Keratinocyte (primary cell): ENCODE measurements around the gene CFAP46. TPM values are rescaled to one million over a fixed set of nuclear protein-coding genes. Genes with fewer than 3 reads are reported as not detected.

Experiments used
- DNase-seq: peaks from one replicate; pipeline ENCODE4 v3.0.0-alpha.2; 2011; ENCODE audit warnings: low read depth, missing footprints, low spot score
- FAIRE-seq: peaks from 2 replicates; lab custom pipeline; 2011; peaks lifted over from hg19 to GRCh38; lab: Jason Lieb, UNC
- H2AFZ ChIP-seq: 2 replicates; pipeline ENCODE4 v1.6.0; 2012; ENCODE audit warnings: low read length, control low read depth, inconsistent platforms; ENCODE audit not compliant: control insufficient read depth
- H3K27ac ChIP-seq: 2 replicates; pipeline ENCODE4 v1.5.1; 2011; ENCODE audit warnings: low read length; ENCODE audit not compliant: control insufficient read depth, insufficient read depth
- H3K27me3 ChIP-seq: 3 replicates; pipeline ENCODE4 v1.6.0; 2011; ENCODE audit warnings: low read length; ENCODE audit not compliant: control insufficient read depth, insufficient read depth; ENCODE audit errors: extremely low read depth
- H3K36me3 ChIP-seq, 2 experiments: 2 replicates in 1 of 2; 3 replicates in 1 of 2; pipeline ENCODE4 v1.5.1; 2011; ENCODE audit warnings: low read length in 2 of 2, mild to moderate bottlenecking in 1 of 2; ENCODE audit not compliant: control insufficient read depth in 2 of 2, insufficient read depth in 2 of 2; ENCODE audit errors: extremely low read depth in 1 of 2
- H3K4me1 ChIP-seq: 3 replicates; pipeline ENCODE4 v1.5.1; 2011; ENCODE audit warnings: low read length; ENCODE audit not compliant: control insufficient read depth, insufficient read depth; ENCODE audit errors: extremely low read depth
- H3K4me2 ChIP-seq: 3 replicates; pipeline ENCODE4 v1.6.0; 2011; ENCODE audit warnings: low read depth, low read length; ENCODE audit not compliant: control insufficient read depth, insufficient read depth; ENCODE audit errors: extremely low read depth
- H3K4me3 ChIP-seq, 3 experiments: fragments of 200-600 bp in 1 of 3; sonication (generic) in 1 of 3; 2 replicates in 2 of 3; 3 replicates in 1 of 3; pipeline ENCODE4 v1.5.1; 2011 to 2016; ENCODE audit warnings: low read length in 3 of 3, mild to moderate bottlenecking in 3 of 3, control low read depth in 2 of 3, inconsistent platforms in 1 of 3, low read depth in 1 of 3, mixed read lengths in 1 of 3, mixed run types in 1 of 3, moderate library complexity in 1 of 3; ENCODE audit not compliant: control insufficient read depth in 2 of 3, insufficient read depth in 2 of 3; ENCODE audit errors: extremely low read depth in 1 of 3
- H3K79me2 ChIP-seq: 2 replicates; pipeline ENCODE4 v1.6.0; 2012; ENCODE audit warnings: low read length; ENCODE audit not compliant: control insufficient read depth, insufficient read depth
- H3K9ac ChIP-seq: 3 replicates; pipeline ENCODE4 v1.6.0; 2011; ENCODE audit warnings: low read length; ENCODE audit not compliant: control insufficient read depth, insufficient read depth; ENCODE audit errors: extremely low read depth
- H3K9me1 ChIP-seq: 3 replicates; pipeline ENCODE4 v1.6.0; 2011; ENCODE audit warnings: low read length; ENCODE audit not compliant: control insufficient read depth, insufficient read depth; ENCODE audit errors: extremely low read depth
- H3K9me3 ChIP-seq: 2 replicates; pipeline ENCODE4 v1.5.1; 2012; ENCODE audit warnings: low read depth, low read length; ENCODE audit not compliant: control insufficient read depth
- H4K20me1 ChIP-seq: 3 replicates; pipeline ENCODE4 v1.6.0; 2011; ENCODE audit warnings: low read length; ENCODE audit not compliant: control insufficient read depth, insufficient read depth; ENCODE audit errors: extremely low read depth
- CTCF ChIP-seq, 3 experiments: IDR thresholded peaks in 1 of 3; conservative IDR thresholded peaks in 1 of 3; optimal IDR thresholded peaks in 1 of 3; 2 replicates in 2 of 3; 3 replicates in 1 of 3; pipeline versions ENCODE3 to v1.5.1; 2011; ENCODE audit warnings: low read length in 3 of 3, mild to moderate bottlenecking in 3 of 3, moderate library complexity in 2 of 3, control low read depth in 1 of 3, inconsistent platforms in 1 of 3; ENCODE audit not compliant: insufficient read depth in 2 of 3; ENCODE audit errors: extremely low read depth in 1 of 3
- EZH2 ChIP-seq: IDR thresholded peaks from one replicate; pipeline ENCODE4 v1.6.1; 2012; ENCODE audit warnings: inconsistent platforms, mild to moderate bottlenecking, low read length, moderate library complexity
- dilution Hi-C: fragments of 300-500 bp; cut with MboI; formaldehyde crosslinking; loops from one replicate; pipeline ENCODE4 v1.7.0; 2020; ENCODE audit warnings: low sequenced_read_pairs; ENCODE audit not compliant: extremely low pct_ligation_motif_present
- polyA plus RNA-seq, 5 experiments: library from polyadenylated mRNA; depleted of rRNA in 3 of 5; stranded (reverse) in 3 of 5; stranded (forward) in 1 of 5; unstranded in 1 of 5; fragments of >200 nt; gene quantifications; 1 replicate in 1 of 5; 2 replicates in 3 of 5; 3 replicates in 1 of 5; pipeline versions ENCODE4 v1.2.1 to v1.2.3, GENCODE V29; 2011 to 2012; ENCODE audit warnings: missing spikeins in 2 of 5, low read depth in 1 of 5, low replicate concordance in 1 of 5

CFAP46 gene
- polyA plus RNA-seq, 1 donor (not counting 4 experiments of a cell fraction or from before 2014, with no cell fraction given): 1.00 TPM

- Histone ChIP-seq H3K36me3 (no peaks in the 10 kb centered on the region), H3K9me1 (no peaks in the 10 kb centered on the region), H3K4me3 (no peak overlapping the region), H3K4me1 (no peaks in the 10 kb centered on the region), H3K9ac (no peak overlapping the region), H2AFZ (no peak overlapping the region), H4K20me1 (no peaks in the 10 kb centered on the region), H3K27ac (no peak overlapping the region), H3K4me2 (no peak overlapping the region), H3K9me3 (peaks cover 10% of the 10 kb centered on the region), H3K27me3 (peaks cover 3% of the 10 kb centered on the region), H3K79me2 (no peaks in the 10 kb centered on the region)
- FAIRE-seq (no peak), DNase-seq (no peak)
- TF ChIP-seq EZH2: no peak
- no peak for TF ChIP-seq CTCF (optimal IDR thresholded peaks at IDR 0.05 in 1 of 3, IDR thresholded peaks at IDR 0.05 in 1 of 3, conservative IDR thresholded peaks at IDR 0.05 in 1 of 3; ENCODE audit: extremely low read depth in 1 of 3, insufficient read depth in 2 of 3, low read length in 3 of 3)
- dilution Hi-C loops: no loop called here
These were observed 125.7 kb downstream of the CFAP46 start for GRCh38 chr10:132816718-132817117.

- no peak for DNase-seq
- no peaks in the 10 kb centered on the region for H3K9me1 ChIP-seq
- TF ChIP-seq EZH2: no peak
- TF ChIP-seq CTCF (optimal IDR thresholded peaks at IDR 0.05 in 1 of 3, IDR thresholded peaks at IDR 0.05 in 1 of 3, conservative IDR thresholded peaks at IDR 0.05 in 1 of 3; ENCODE audit: extremely low read depth in 1 of 3, insufficient read depth in 2 of 3, low read length in 3 of 3): no peak
These were observed 127.1 kb downstream of the CFAP46 start for GRCh38 chr10:132815168-132815857.

More at GRCh38 chr10:132815168-132815857, 127.1 kb downstream of the CFAP46 start:
- dilution Hi-C loops: no loop called here
- Histone ChIP-seq H3K79me2 (no peaks in the 10 kb centered on the region), H3K36me3 (no peaks in the 10 kb centered on the region), H3K9ac (no peak overlapping the region), H3K4me2 (no peak overlapping the region), H3K4me3 (no peak overlapping the region), H3K9me3 (peaks cover 5% of the 10 kb centered on the region), H3K27ac (no peak overlapping the region), H4K20me1 (no peaks in the 10 kb centered on the region), H3K27me3 (peaks cover 3% of the 10 kb centered on the region), H2AFZ (no peak overlapping the region), H3K4me1 (no peaks in the 10 kb centered on the region)
- FAIRE-seq: no peak
